ENCODE results near the gene OSBPL3. TPM values are rescaled to one million over a fixed set of nuclear protein-coding genes. Genes with fewer than 3 reads are reported as not detected.

OSBPL3 gene
- total and polyA plus RNA-seq, 2 donors (not counting 1 experiment from before 2014, with no cell fraction given) = 13.5 to 67.6 TPM

- peaks cover 0 to 10% of the 10 kb centered on the region in 2 experiments for H3K36me3 ChIP-seq (replicated peaks in 1 of 2; ENCODE audit: control extremely low read depth in 1 of 2, control insufficient read depth in 1 of 2, extremely low read depth in 1 of 2, insufficient read depth in 2 of 2, low read length in 1 of 2)
- no peaks in the 10 kb centered on the region for H3K79me2 ChIP-seq (ENCODE audit: control insufficient read depth, insufficient read depth, low read length)
- H3K9me3 ChIP-seq (ENCODE audit: control extremely low read depth in 1 of 3, control insufficient read depth in 2 of 3, insufficient read depth in 1 of 3, low read length in 2 of 3) = no peaks in the 10 kb centered on the region
- Mint-ChIP-seq H3K9me3 (ENCODE audit: insufficient read depth) (no peaks in the 10 kb centered on the region), H3K4me3 (no peak overlapping the region), H3K27ac (no peak overlapping the region), H3K4me1 (peaks cover 6% of the 10 kb centered on the region), H3K27me3 (no peaks in the 10 kb centered on the region)
- H3K27me3 ChIP-seq (replicated peaks in 1 of 4; ENCODE audit: control extremely low read depth in 1 of 4, control insufficient read depth in 3 of 4, insufficient read depth in 4 of 4, low read length in 3 of 4) = no peaks in the 10 kb centered on the region
- intact Hi-C loops (cut with micrococcal nuclease) = no loop called here
- ATAC-seq (ENCODE audit: low read depth) = no peak
- H3K9ac ChIP-seq (ENCODE audit: low read length) = no peak overlapping the region
- H3K4me1 ChIP-seq (ENCODE audit: control insufficient read depth in 2 of 2, insufficient read depth in 2 of 2, low read length in 2 of 2) = peaks cover 8 to 9% of the 10 kb centered on the region in 2 donors
- CTCF ChIA-PET = no interaction called here
- H4K20me1 ChIP-seq (ENCODE audit: control insufficient read depth, insufficient read depth, low read length, poor library complexity, severe bottlenecking) = no peaks in the 10 kb centered on the region
- no peak overlapping the region for H3K27ac ChIP-seq (ENCODE audit: low read length in 2 of 2)
- DNase-seq = no peak
- H2AFZ ChIP-seq (ENCODE audit: insufficient read depth, low read depth, low read length, poor library complexity, severe bottlenecking) = no peak overlapping the region
- H3K4me3 ChIP-seq (ENCODE audit: control extremely low read depth in 1 of 5, extremely low read depth in 1 of 5, insufficient read depth in 1 of 5, low read depth in 2 of 5, low read length in 4 of 5) = no peak overlapping the region
- TF ChIP-seq EZH2 (IDR thresholded peaks at IDR 0.05; ENCODE audit: borderline replicate concordance, insufficient read depth, low read depth, low read length, poor library complexity, severe bottlenecking) (no peak), CTCF (IDR thresholded peaks at IDR 0.05) (no peak)
- POLR2A ChIA-PET = no interaction called here
- H3K4me2 ChIP-seq (replicated peaks; ENCODE audit: low read depth, low read length, poor library complexity, severe bottlenecking) = no peak overlapping the region
Measured at GRCh38 chr7:24851786-24852185, 128.2 kb downstream of the OSBPL3 start.

- H3K4me1 ChIP-seq (ENCODE audit: control insufficient read depth in 2 of 2, insufficient read depth in 2 of 2, low read length in 2 of 2) = peaks cover 19 to 23% of the 10 kb centered on the region in 2 donors
- Mint-ChIP-seq H3K9me3 (ENCODE audit: insufficient read depth) (no peaks in the 10 kb centered on the region), H3K4me3 (no peak overlapping the region), H3K27me3 (no peaks in the 10 kb centered on the region), H3K27ac (no peak overlapping the region), H3K4me1 (peaks cover 17% of the 10 kb centered on the region)
- H3K27ac ChIP-seq (ENCODE audit: low read length in 2 of 2) = no peak overlapping the region
- ATAC-seq (ENCODE audit: low read depth) (no peak), DNase-seq (no peak)
- intact Hi-C loops (cut with micrococcal nuclease) = no loop called here
- H3K4me3 ChIP-seq (ENCODE audit: control extremely low read depth in 1 of 5, extremely low read depth in 1 of 5, insufficient read depth in 1 of 5, low read depth in 2 of 5, low read length in 4 of 5) = no peak overlapping the region
- 94% methylated on average over 16 of the region's 16 CpGs for WGBS (ENCODE audit: insufficient coverage)
- no peaks in the 10 kb centered on the region for H3K79me2 ChIP-seq (ENCODE audit: control insufficient read depth, insufficient read depth, low read length)
- H4K20me1 ChIP-seq (ENCODE audit: control insufficient read depth, insufficient read depth, low read length, poor library complexity, severe bottlenecking) = no peaks in the 10 kb centered on the region
- ChIA-PET POLR2A (no interaction called here), CTCF (interaction anchor here (2.3 kb wide), 1 partner anchor 28 kb away, joined by 6 read pairs; no protein-coding TSS in a partner anchor)
- peaks cover 0 to 10% of the 10 kb centered on the region in 2 experiments for H3K36me3 ChIP-seq (replicated peaks in 1 of 2; ENCODE audit: control extremely low read depth in 1 of 2, control insufficient read depth in 1 of 2, extremely low read depth in 1 of 2, insufficient read depth in 2 of 2, low read length in 1 of 2)
- no peak for TF ChIP-seq EZH2 (IDR thresholded peaks at IDR 0.05; ENCODE audit: borderline replicate concordance, insufficient read depth, low read depth, low read length, poor library complexity, severe bottlenecking)
- TF ChIP-seq CTCF (IDR thresholded peaks at IDR 0.05) = no peak
- H3K9me3 ChIP-seq (ENCODE audit: control extremely low read depth in 1 of 3, control insufficient read depth in 2 of 3, insufficient read depth in 1 of 3, low read length in 2 of 3) = no peaks in the 10 kb centered on the region
- H3K9ac ChIP-seq (ENCODE audit: low read length) = no peak overlapping the region
- no peak overlapping the region for H3K4me2 ChIP-seq (replicated peaks; ENCODE audit: low read depth, low read length, poor library complexity, severe bottlenecking)
- no peaks in the 10 kb centered on the region for H3K27me3 ChIP-seq (replicated peaks in 1 of 4; ENCODE audit: control extremely low read depth in 1 of 4, control insufficient read depth in 3 of 4, insufficient read depth in 4 of 4, low read length in 3 of 4)
- H2AFZ ChIP-seq (ENCODE audit: insufficient read depth, low read depth, low read length, poor library complexity, severe bottlenecking) = no peak overlapping the region
Measured at GRCh38 chr7:24848878-24849277, 131.1 kb downstream of the OSBPL3 start.

Measured in B cell (primary cell).